ENCODE results near the gene OR2W1.

DNA sequence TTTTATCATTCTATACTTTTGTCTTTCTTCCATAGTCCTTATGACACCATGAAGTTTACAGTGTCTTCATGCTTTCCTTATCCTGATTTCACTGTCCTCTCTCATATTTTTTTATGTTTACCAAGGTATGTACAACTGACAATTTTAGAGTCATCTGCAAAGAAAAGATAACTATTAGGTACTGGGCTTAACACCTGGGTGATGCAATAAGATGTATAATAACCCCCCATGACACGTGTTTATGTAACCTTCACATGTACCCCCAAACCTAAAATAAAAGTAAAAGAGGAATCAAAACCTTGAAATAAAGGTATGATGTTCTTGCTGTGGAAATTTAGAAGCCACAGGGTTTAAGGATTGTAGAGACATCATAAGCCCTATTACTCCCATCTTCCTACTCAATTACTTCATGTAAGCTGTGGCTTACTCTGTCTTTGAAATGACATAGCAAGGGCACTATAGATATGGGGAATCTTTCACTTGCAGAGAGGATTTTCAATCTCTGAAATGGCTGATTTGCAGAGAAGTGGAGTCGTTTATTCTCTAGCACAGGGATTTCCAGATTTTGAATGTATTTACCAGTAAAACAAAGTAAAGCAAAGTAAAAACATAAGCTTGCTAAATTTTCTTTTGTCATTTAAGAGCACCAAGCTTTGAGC, 18.9 kb downstream of the OR2W1 start:
- TF ChIP-seq POLR2A (IDR thresholded peaks at IDR 0.05; ENCODE audit: low read length) (no peak), GATA1 (IDR thresholded peaks at IDR 0.05; ENCODE audit: low read depth, low read length) (no peak)
